Peyer's patch (tissue), 4 donors: ENCODE results near the gene CD28. TPM values are rescaled to one million over a fixed set of nuclear protein-coding genes. Genes with fewer than 3 reads are reported as not detected.

Experiments used
- DNase-seq, 3 donors: peaks; one replicate each; pipeline ENCODE4 v3.0.0-alpha.2; 2017 to 2019
- H3K27ac ChIP-seq, 4 donors: fragments of 200-600 bp; sonication (generic); one replicate each; pipeline ENCODE4 v1.5.1; 2016 to 2019
- H3K27me3 ChIP-seq, 2 donors: fragments of 200-600 bp; sonication (generic); one replicate each; pipeline ENCODE4 v1.5.1; 2019
- H3K36me3 ChIP-seq, 3 donors: fragments of 200-600 bp; sonication (generic); one replicate each; pipeline ENCODE4 v1.5.1; 2016 to 2019
- H3K4me1 ChIP-seq, 4 donors: fragments of 200-600 bp; sonication (generic); one replicate each; pipeline ENCODE4 v1.5.1; 2016 to 2019
- H3K4me3 ChIP-seq, 4 donors: fragments of 200-600 bp; sonication (generic); 1 replicate in 3 of 4; 2 replicates in 1 of 4; pipeline ENCODE4 v1.5.1; 2016 to 2019; ENCODE audit warnings: mild to moderate bottlenecking in 1 of 4
- H3K9me3 ChIP-seq, 4 donors: fragments of 200-600 bp; sonication (generic); one replicate each; pipeline ENCODE4 v1.5.1; 2016 to 2019; ENCODE audit warnings: mild to moderate bottlenecking in 1 of 4
- POLR2A ChIP-seq, 2 donors: fragments of 450-650 bp; IDR thresholded peaks; one replicate each; pipeline ENCODE4 v1.5.1; 2017; ENCODE audit warnings: antibody characterized with exemption in 2 of 2, mild to moderate bottlenecking in 2 of 2, moderate library complexity in 2 of 2
- total RNA-seq, 4 donors: library from RNA; depleted of rRNA; stranded (reverse); fragments of >200 nt; gene quantifications; one replicate each; pipeline ENCODE4 v1.1.0, GENCODE V29; 2016
- TF ChIP-seq, protein P1 (sequence below), 6 experiments: fragments of 450-650 bp in 4 of 6; fragments of 200-600 bp in 2 of 6; sonication (generic) in 1 of 6; IDR thresholded peaks; one replicate each; pipeline ENCODE4 v1.5.1; 2017 to 2019; ENCODE audit warnings: antibody characterized with exemption in 6 of 6, mild to moderate bottlenecking in 3 of 6, moderate library complexity in 1 of 6

Gene CD28
- total RNA-seq, 4 donors from 2014 or later, result 0.53 to 5.0 (median 0.76) TPM

- no peak for DNase-seq
- Histone ChIP-seq H3K36me3 (no peaks in the 10 kb centered on the region), H3K27me3 (no peaks in the 10 kb centered on the region), H3K9me3 (no peaks in the 10 kb centered on the region), H3K27ac (no peak overlapping the region), H3K4me3 (no peak overlapping the region), H3K4me1 (peaks cover 0 to 12% (median 0%) of the 10 kb centered on the region in 4 donors)
- TF ChIP-seq POLR2A (IDR thresholded peaks at IDR 0.05), result no peak
- TF ChIP-seq, protein P1, sequence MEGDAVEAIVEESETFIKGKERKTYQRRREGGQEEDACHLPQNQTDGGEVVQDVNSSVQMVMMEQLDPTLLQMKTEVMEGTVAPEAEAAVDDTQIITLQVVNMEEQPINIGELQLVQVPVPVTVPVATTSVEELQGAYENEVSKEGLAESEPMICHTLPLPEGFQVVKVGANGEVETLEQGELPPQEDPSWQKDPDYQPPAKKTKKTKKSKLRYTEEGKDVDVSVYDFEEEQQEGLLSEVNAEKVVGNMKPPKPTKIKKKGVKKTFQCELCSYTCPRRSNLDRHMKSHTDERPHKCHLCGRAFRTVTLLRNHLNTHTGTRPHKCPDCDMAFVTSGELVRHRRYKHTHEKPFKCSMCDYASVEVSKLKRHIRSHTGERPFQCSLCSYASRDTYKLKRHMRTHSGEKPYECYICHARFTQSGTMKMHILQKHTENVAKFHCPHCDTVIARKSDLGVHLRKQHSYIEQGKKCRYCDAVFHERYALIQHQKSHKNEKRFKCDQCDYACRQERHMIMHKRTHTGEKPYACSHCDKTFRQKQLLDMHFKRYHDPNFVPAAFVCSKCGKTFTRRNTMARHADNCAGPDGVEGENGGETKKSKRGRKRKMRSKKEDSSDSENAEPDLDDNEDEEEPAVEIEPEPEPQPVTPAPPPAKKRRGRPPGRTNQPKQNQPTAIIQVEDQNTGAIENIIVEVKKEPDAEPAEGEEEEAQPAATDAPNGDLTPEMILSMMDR (IDR thresholded peaks at IDR 0.05), result no peak
Observed at GRCh38 chr2:203690441-203691047, 15.9 kb upstream of the CD28 start.

DNA sequence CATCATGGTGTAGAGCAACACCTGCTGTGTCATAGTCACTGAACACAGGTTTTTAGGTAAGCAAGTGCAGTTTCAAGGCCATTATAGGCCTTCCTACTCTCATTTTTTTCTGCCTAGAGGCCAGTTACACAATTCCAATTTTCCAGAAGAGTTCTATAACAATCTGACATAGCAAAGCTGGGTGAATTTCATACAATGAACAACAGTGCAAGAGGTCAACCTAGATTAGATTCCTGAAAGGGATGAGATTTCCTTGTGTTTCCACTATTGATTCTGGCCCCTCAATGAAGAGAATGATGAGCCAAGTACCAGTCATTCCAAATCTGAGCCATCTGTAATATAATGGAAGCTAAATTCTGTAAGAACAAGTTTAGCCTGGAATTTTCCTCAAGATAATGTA, 15.3 kb upstream of the CD28 start:
- H3K4me3 ChIP-seq, result no peak overlapping the region
- DNase-seq, result no peak
- H3K36me3 ChIP-seq, result no peaks in the 10 kb centered on the region
- no peaks in the 10 kb centered on the region for H3K9me3 ChIP-seq
- peaks cover 0 to 12% (median 0%) of the 10 kb centered on the region in 4 donors for H3K4me1 ChIP-seq
- H3K27ac ChIP-seq, result no peak overlapping the region
- no peaks in the 10 kb centered on the region for H3K27me3 ChIP-seq
- TF ChIP-seq, protein P1 (IDR thresholded peaks at IDR 0.05), result no peak

DNA sequence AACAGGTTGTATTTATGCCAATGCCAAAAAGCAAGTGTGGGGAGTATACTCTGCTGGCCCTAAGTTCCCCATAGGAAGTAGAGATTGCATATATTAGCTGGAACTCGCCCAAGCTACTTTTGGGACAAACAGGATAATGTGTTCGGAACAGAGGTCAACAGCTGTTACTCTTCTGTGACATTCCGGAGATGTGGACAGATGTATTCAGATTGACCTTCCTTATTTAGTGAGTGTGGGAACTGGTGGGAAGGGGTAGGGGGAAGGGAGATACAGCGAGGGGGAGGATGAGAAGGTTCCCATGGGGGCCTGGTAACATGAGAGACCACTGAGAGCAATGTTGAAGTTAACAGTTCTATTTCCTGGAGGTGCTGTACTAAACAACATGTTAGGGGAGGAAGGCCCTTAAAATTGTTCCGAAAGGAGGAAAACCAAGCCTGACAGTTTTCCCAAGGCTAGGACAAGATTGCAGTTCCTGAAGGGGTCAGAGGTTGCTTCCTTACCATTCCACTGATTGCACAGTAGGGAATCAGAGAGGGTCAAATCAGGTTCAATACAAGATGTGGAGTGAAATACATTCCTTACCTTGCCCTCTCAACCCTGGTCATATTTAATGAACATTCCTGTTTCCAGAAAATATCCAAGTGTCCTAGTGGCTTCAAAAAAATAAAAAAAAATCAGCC, 14.3 kb upstream of the CD28 start:
- Histone ChIP-seq H3K27me3 (no peaks in the 10 kb centered on the region), H3K9me3 (no peaks in the 10 kb centered on the region), H3K4me3 (no peak overlapping the region), H3K4me1 (peaks cover 0 to 12% (median 0%) of the 10 kb centered on the region in 4 donors), H3K27ac (peak overlapping the region in 1 of 4 donors; percentile 16), H3K36me3 (no peaks in the 10 kb centered on the region)
- DNase-seq, result no peak
- TF ChIP-seq POLR2A (IDR thresholded peaks at IDR 0.05), result no peak
- TF ChIP-seq, protein P1 (IDR thresholded peaks at IDR 0.05), result no peak

GRCh38 chr2:203693242-203693879, 13.1 kb upstream of the CD28 start:
- H3K36me3 ChIP-seq, result no peaks in the 10 kb centered on the region
- H3K4me1 ChIP-seq, result peaks cover 0 to 12% (median 0%) of the 10 kb centered on the region in 4 donors
- no peak overlapping the region for H3K4me3 ChIP-seq
- no peak overlapping the region for H3K27ac ChIP-seq
- H3K27me3 ChIP-seq, result no peaks in the 10 kb centered on the region
- no peak for DNase-seq
- TF ChIP-seq, protein P1 (IDR thresholded peaks at IDR 0.05), result no peak
- no peak for TF ChIP-seq POLR2A (IDR thresholded peaks at IDR 0.05)
- H3K9me3 ChIP-seq, result no peaks in the 10 kb centered on the region

DNA sequence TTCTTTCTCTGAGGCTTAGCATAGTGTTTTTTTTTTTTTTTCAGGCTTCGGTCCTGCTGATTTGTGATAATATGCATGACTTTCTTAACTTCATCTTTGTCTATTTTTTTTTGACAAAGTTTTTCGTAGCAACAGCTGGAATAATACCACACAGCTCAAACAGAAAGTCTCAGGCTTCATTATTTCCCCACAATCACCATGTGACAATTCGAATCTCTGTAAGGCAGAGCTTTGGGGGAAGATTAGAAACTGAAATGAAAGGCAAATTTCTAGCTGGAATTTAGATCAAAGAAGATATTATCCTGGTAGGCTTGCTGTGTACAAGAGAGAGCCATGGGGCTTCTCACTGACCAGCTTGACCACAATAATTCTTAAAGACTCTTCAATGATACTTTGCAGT, 12.2 kb upstream of the CD28 start:
- Histone ChIP-seq H3K36me3 (no peaks in the 10 kb centered on the region), H3K27ac (no peak overlapping the region), H3K27me3 (no peaks in the 10 kb centered on the region), H3K4me3 (no peak overlapping the region), H3K9me3 (no peaks in the 10 kb centered on the region), H3K4me1 (peaks cover 0 to 7% (median 0%) of the 10 kb centered on the region in 4 donors)
- TF ChIP-seq, protein P1 (IDR thresholded peaks at IDR 0.05), result no peak
- TF ChIP-seq POLR2A (IDR thresholded peaks at IDR 0.05), result no peak
- no peak for DNase-seq
